Mammary epithelial cell (primary cell): ENCODE results near the gene SLC5A10.
"Not testable (repeated sequence)": the region's sequence is repeated elsewhere in the genome, so short reads cannot be mapped to it uniquely, and the experiment has no call there.

Experiments used
- EZH2 ChIP-seq: IDR thresholded peaks from 2 replicates; pipeline ENCODE4 v1.6.1; 2012; ENCODE audit warnings: low read length, inconsistent platforms, borderline replicate concordance
- TF ChIP-seq, protein P1 (sequence below), 2 donors: IDR thresholded peaks in 1 of 2; conservative IDR thresholded peaks in 1 of 2; 2 replicates each; pipeline ENCODE4 v1.5.1; 2011 to 2012; ENCODE audit warnings: inconsistent platforms in 2 of 2, low read length in 2 of 2, mild to moderate bottlenecking in 2 of 2, control low read depth in 1 of 2, low read depth in 1 of 2; ENCODE audit not compliant: insufficient read depth in 1 of 2; ENCODE audit errors: extremely low read depth in 1 of 2

DNA sequence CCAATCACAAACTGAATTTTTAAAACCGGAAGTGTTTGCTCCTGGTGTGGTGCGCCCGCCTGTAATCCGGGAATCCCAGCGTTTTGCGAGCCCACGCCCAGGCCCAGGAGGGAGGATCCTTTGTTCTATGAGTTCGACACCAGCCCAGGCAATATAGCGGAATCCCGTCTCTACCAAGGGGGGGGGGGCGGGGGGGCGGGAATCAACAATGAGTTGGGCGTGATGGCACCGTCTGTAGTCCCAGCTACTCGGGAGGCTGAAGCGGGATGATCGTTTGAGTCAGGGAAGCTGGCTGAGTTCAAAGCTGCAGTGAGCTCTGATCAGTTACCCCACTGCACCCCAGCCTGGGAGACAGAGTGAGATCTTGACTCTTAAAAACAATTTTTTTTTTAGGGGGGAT is 112.4 kb downstream of the SLC5A10 start:
- TF ChIP-seq, protein P1, sequence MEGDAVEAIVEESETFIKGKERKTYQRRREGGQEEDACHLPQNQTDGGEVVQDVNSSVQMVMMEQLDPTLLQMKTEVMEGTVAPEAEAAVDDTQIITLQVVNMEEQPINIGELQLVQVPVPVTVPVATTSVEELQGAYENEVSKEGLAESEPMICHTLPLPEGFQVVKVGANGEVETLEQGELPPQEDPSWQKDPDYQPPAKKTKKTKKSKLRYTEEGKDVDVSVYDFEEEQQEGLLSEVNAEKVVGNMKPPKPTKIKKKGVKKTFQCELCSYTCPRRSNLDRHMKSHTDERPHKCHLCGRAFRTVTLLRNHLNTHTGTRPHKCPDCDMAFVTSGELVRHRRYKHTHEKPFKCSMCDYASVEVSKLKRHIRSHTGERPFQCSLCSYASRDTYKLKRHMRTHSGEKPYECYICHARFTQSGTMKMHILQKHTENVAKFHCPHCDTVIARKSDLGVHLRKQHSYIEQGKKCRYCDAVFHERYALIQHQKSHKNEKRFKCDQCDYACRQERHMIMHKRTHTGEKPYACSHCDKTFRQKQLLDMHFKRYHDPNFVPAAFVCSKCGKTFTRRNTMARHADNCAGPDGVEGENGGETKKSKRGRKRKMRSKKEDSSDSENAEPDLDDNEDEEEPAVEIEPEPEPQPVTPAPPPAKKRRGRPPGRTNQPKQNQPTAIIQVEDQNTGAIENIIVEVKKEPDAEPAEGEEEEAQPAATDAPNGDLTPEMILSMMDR (conservative IDR thresholded peaks at IDR 0.05 in 1 of 2, IDR thresholded peaks at IDR 0.05 in 1 of 2; ENCODE audit: extremely low read depth in 1 of 2, insufficient read depth in 1 of 2, low read depth in 1 of 2, low read length in 2 of 2) = not testable (repeated sequence)
- not testable (repeated sequence) for TF ChIP-seq EZH2
